GM19240 (cell line): ENCODE measurements around the gene FKBP1A.

Experiments used
- DNase-seq: peaks from one replicate; pipeline ENCODE4 v3.0.0; 2011; ENCODE audit warnings: low spot score; ENCODE audit not compliant: insufficient read length

Gene FKBP1A

GRCh38 chr20:1319051-1319450 is 73.8 kb downstream of the FKBP1A start:
- DNase-seq = no peak
